ENCODE results near the gene GRM8.

The GRM8 gene

DNA sequence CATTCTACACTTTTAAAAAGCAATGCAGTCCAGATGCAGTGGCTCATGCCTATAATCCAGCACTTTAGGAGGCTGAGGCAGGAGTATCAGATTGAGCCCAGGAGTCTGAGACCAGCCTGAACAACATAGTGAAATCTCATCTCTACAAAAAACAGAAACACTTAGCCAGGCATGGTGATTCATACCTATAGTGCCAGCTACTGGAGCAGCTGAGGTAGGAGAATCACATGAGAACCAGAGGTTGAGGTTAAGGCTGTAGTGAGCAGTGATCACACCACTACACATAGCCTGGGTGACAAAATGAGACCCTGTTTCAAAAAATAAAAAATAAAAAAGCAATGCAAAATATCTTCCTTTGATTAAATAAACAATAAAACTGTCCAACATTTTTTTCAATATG is 205.2 kb downstream of the GRM8 start:
- Histone ChIP-seq H3K27ac (no peak overlapping the region), H3K4me3 (no peak overlapping the region)
- DNase-seq (ENCODE audit: low spot score), result no peak
- TF ChIP-seq, protein P1, sequence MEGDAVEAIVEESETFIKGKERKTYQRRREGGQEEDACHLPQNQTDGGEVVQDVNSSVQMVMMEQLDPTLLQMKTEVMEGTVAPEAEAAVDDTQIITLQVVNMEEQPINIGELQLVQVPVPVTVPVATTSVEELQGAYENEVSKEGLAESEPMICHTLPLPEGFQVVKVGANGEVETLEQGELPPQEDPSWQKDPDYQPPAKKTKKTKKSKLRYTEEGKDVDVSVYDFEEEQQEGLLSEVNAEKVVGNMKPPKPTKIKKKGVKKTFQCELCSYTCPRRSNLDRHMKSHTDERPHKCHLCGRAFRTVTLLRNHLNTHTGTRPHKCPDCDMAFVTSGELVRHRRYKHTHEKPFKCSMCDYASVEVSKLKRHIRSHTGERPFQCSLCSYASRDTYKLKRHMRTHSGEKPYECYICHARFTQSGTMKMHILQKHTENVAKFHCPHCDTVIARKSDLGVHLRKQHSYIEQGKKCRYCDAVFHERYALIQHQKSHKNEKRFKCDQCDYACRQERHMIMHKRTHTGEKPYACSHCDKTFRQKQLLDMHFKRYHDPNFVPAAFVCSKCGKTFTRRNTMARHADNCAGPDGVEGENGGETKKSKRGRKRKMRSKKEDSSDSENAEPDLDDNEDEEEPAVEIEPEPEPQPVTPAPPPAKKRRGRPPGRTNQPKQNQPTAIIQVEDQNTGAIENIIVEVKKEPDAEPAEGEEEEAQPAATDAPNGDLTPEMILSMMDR (IDR thresholded peaks at IDR 0.05), result no peak

DNA sequence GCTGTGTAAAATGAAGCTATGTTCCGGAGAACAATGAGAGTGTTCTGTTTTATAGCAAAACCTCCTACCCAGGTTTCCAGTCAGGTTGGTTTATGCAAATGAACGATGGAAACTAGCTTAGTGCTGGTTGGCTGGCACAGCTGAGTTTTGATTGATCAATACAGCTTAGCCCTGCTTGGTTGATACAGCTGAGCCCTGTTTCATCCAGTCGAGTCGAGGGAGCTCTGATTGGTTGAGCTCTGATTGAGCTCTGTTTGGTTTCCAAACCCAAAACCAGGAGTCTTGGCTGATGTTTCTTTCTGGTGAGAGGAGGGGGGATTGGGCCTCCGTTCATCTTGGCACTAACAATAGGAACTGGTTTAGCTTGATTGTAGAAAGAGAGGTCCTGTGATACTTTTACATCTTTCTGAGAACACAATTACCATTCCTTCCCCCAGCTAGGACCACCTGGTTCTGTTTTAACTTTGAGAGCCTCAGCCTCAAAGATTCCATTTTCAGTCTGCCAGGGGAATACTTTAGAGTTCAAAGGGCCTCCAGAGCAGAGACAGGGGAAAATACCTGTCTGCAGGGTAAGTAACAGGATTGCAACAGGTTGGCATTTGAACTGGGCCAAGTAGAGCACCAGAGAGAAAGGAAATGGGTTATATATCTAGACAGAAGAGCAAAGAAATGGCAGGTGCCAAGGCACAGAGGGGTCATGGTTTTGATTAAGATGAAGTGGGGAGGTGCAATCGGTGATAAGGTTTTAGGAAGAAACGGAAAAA is 210.9 kb downstream of the GRM8 start:
- no peak overlapping the region for H3K4me3 ChIP-seq
- no peak overlapping the region for H3K27ac ChIP-seq
- TF ChIP-seq, protein P1 (IDR thresholded peaks at IDR 0.05), result no peak
- DNase-seq (ENCODE audit: low spot score), result no peak

DNA sequence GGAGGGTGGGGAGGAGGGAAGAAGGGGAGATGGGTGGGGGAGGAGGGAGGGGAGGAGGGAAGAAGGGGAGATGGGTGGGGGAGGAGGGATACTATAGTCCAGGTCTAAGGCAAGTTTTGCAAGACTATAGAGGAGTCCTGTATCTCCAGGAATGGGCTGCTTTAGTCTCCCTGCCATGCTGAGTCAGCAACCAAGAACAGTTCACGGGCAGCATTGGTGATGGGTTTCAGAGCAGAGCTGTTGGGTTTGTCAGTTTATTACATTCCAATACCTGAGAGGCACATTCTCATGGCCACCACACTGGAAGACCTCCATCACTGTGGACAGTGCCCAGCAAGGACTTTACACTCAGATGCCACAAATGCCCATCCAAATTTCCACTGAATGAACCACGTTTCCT is 212.7 kb downstream of the GRM8 start:
- TF ChIP-seq, protein P1 (IDR thresholded peaks at IDR 0.05), result no peak
- H3K27ac ChIP-seq, result no peak overlapping the region
- no peak for DNase-seq (ENCODE audit: low spot score)
- H3K4me3 ChIP-seq, result no peak overlapping the region

DNA sequence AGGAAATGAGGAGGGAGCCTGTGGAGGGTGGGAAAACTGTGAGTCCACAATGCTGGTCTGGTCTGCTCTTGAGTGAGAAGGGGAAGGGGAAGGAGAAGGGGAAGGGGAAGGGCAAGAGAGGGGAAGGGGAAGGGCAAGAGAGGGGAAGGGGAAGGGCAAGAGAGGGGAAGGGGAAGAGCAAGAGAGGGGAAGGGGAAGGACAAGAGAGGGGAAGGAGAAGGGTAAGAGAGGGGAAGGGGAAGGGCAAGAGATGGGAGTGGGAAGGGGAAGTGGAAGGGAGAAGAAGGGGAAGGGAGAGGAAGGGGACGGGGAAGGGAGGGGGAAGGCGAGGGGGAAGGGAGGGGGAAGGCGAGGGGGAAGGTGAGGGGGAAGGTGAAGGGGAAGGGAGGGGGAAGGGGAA is 213.2 kb downstream of the GRM8 start:
- no peak overlapping the region for H3K4me3 ChIP-seq
- DNase-seq (ENCODE audit: low spot score), result no peak
- TF ChIP-seq, protein P1 (IDR thresholded peaks at IDR 0.05), result no peak
- H3K27ac ChIP-seq, result no peak overlapping the region

DNA sequence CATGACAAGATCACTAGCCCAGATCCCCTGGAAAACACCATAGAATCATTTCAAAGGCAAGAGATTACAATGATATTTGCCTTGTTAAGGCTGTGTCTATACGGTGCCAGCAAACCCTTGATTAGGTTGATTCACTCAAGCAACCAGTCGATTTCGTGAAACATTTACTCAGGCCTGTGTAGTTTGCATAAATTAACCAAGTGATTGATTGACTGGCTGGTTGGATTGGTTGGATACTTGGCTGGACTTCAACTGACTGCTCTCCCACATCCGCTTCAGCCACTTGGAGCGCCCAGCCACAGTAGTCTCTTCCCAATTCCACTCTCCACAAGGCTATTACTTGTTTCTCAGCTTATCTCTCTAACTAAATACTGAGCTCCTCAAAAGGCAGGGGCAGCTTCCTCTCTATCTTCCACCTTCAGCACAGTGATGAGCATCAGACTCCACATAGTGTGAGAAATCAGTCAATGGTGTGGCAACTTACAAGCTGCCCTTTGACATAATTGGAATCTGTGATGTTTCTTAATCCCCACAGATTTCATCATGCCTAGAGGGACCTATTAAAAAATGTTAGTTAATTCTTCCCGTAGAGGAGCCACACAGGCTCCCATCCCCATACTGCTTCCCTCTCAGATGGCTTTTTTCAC is 217.4 kb downstream of the GRM8 start:
- Histone ChIP-seq H3K27ac (no peak overlapping the region), H3K4me3 (no peak overlapping the region)
- no peak for DNase-seq (ENCODE audit: low spot score)
- TF ChIP-seq, protein P1 (IDR thresholded peaks at IDR 0.05), result no peak

DNA sequence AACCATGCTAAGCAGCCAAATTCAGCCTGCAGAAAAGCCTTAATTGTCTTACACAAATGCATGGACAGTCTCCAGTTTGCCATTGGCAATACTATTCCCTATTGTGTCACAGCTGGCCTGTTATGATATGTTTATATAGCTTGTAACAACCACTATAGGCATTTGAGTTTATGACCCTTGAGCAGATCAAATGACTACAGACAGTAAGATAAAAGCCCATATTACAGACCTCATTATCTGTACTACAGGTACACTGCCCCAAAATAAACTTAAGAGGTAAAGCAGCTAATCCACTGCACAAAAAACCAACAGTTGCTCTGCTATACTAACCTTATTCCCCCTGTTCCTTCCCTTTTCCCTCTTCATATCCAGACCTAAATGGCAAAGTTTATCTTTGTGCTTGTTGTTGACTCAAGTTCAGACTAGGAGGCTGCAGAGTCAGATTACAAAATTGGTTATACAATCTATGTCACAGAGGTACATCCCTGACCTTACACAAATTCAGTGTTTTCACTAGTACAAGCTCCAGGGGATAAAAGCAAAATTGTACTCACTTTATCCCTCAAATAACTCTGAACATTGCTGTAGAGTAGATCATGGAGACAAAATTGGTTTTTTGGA is 218.4 kb downstream of the GRM8 start:
- no peak for DNase-seq (ENCODE audit: low spot score)
- TF ChIP-seq, protein P1 (IDR thresholded peaks at IDR 0.05), result no peak
- H3K4me3 ChIP-seq, result no peak overlapping the region
- no peak overlapping the region for H3K27ac ChIP-seq

Measured in coronary artery (tissue), 2 donors.